NCI-H1436 (cell line): ENCODE data around the gene ZNF638.

Experiments used
- DNase-seq: peaks from one replicate; lab custom pipeline; 2025; lab: John Stamatoyannopoulos, UW

ZNF638 gene

GRCh38 chr2:71336802-71337201 lies 5.2 kb downstream of the ZNF638 start:
- no peak for DNase-seq

- no peak for DNase-seq
These were observed 6.2 kb downstream of the ZNF638 start for GRCh38 chr2:71337776-71338175.

GRCh38 chr2:71339685-71340084 lies 8.1 kb downstream of the ZNF638 start:
- DNase-seq: no peak

GRCh38 chr2:71340176-71340575 lies 8.6 kb downstream of the ZNF638 start:
- DNase-seq: no peak

GRCh38 chr2:71341645-71342044 lies 10.1 kb downstream of the ZNF638 start:
- DNase-seq: no peak

GRCh38 chr2:71346065-71346464 lies 14.5 kb downstream of the ZNF638 start:
- DNase-seq: no peak

GRCh38 chr2:71347517-71347916 lies 15.9 kb downstream of the ZNF638 start:
- DNase-seq: no peak

- no peak for DNase-seq
These were observed 16.7 kb downstream of the ZNF638 start for GRCh38 chr2:71348302-71348701.

- no peak for DNase-seq
These were observed 21.7 kb downstream of the ZNF638 start for GRCh38 chr2:71353248-71353647.

GRCh38 chr2:71358931-71359671 lies 27.5 kb downstream of the ZNF638 start:
- DNase-seq: no peak

- DNase-seq: no peak
These were observed 28.9 kb downstream of the ZNF638 start for GRCh38 chr2:71360434-71360975.

- DNase-seq: no peak
These were observed 30.0 kb downstream of the ZNF638 start for GRCh38 chr2:71361631-71362030.

GRCh38 chr2:71362447-71362846 lies 30.9 kb downstream of the ZNF638 start:
- no peak for DNase-seq

GRCh38 chr2:71370015-71370414 lies 38.4 kb downstream of the ZNF638 start:
- DNase-seq: no peak

- no peak for DNase-seq
These were observed 40.5 kb downstream of the ZNF638 start for GRCh38 chr2:71372042-71372441.

GRCh38 chr2:71379086-71379485 lies 47.5 kb downstream of the ZNF638 start:
- no peak for DNase-seq

GRCh38 chr2:71380665-71381064 lies 49.1 kb downstream of the ZNF638 start:
- DNase-seq: no peak

- DNase-seq: no peak
These were observed 53.4 kb downstream of the ZNF638 start for GRCh38 chr2:71385012-71385411.

- no peak for DNase-seq
These were observed 56.6 kb downstream of the ZNF638 start for GRCh38 chr2:71388214-71388613.

- no peak for DNase-seq
These were observed 57.9 kb downstream of the ZNF638 start for GRCh38 chr2:71389384-71390072.

- DNase-seq: no peak
These were observed 61.6 kb downstream of the ZNF638 start for GRCh38 chr2:71393216-71393615.

- DNase-seq: no peak
These were observed 63.9 kb downstream of the ZNF638 start for GRCh38 chr2:71395471-71395870.

- no peak for DNase-seq
These were observed 70.8 kb downstream of the ZNF638 start for GRCh38 chr2:71402427-71402826.
